HepG2 (cell line): Measurements from ENCODE around the gene ERCC4. TPM values are rescaled to one million over a fixed set of nuclear protein-coding genes. Genes with fewer than 3 reads are reported as not detected.

Experiments
- ARHGAP35 ChIP-seq: sonication (generic); formaldehyde crosslinking; IDR thresholded peaks from 2 replicates; pipeline ENCODE4 v1.9.0; 2022; ENCODE audit warnings: mild to moderate bottlenecking, inconsistent platforms, moderate library complexity, missing genetic modification reagents, borderline replicate concordance
- ASH2L ChIP-seq: fragments of 300-600, 200-600 bp; sonication (generic); IDR thresholded peaks from 2 replicates; pipeline ENCODE4 v1.7.0; 2017; ENCODE audit warnings: low read depth, mild to moderate bottlenecking, moderate library complexity, mixed read lengths, low read length; ENCODE audit not compliant: insufficient read length
- BCL6 ChIP-seq: IDR thresholded peaks from 2 replicates; pipeline ENCODE4 v1.6.1; 2016; ENCODE audit warnings: missing genetic modification reagents, missing compliant biosample characterization
- CCDC6 ChIP-seq: sonication (generic); formaldehyde crosslinking; IDR thresholded peaks from 2 replicates; pipeline ENCODE4 v1.8.1; 2022; ENCODE audit warnings: mild to moderate bottlenecking, missing genetic modification reagents, moderate library complexity
- EED ChIP-seq: sonication (generic); formaldehyde crosslinking; IDR thresholded peaks from 2 replicates; pipeline ENCODE4 v1.5.0; 2020; ENCODE audit warnings: mild to moderate bottlenecking, missing genetic modification reagents
- HHEX ChIP-seq: IDR thresholded peaks from 2 replicates; pipeline ENCODE4 v1.6.1; 2016; ENCODE audit warnings: control low read depth
- HINFP ChIP-seq: sonication (generic); formaldehyde crosslinking; IDR thresholded peaks from 2 replicates; pipeline ENCODE4 v1.4.0; 2020; ENCODE audit warnings: low read depth, mild to moderate bottlenecking, missing genetic modification reagents
- HOXA9 ChIP-seq: sonication (generic); formaldehyde crosslinking; IDR thresholded peaks from 2 replicates; pipeline ENCODE4 v1.8.1; 2022; ENCODE audit warnings: missing genetic modification reagents, mild to moderate bottlenecking, moderate library complexity, borderline replicate concordance
- KAT7 ChIP-seq: IDR thresholded peaks from 2 replicates; pipeline ENCODE4 v1.6.1; 2018; ENCODE audit warnings: borderline replicate concordance, missing compliant biosample characterization
- KDM4B ChIP-seq: sonication (generic); formaldehyde crosslinking; IDR thresholded peaks from 2 replicates; pipeline ENCODE4 v1.4.0; 2020; ENCODE audit warnings: missing genetic modification reagents
- KDM5B ChIP-seq: sonication (generic); formaldehyde crosslinking; IDR thresholded peaks from 2 replicates; pipeline ENCODE4 v1.4.0; 2020; ENCODE audit warnings: missing genetic modification reagents, mild to moderate bottlenecking, borderline replicate concordance
- LCORL ChIP-seq, 2 experiments: fragments of 450-650 bp in 1 of 2; sonication (generic) in 1 of 2; formaldehyde crosslinking in 1 of 2; IDR thresholded peaks; 2 replicates each; pipeline versions ENCODE4 v1.5.0 to v1.6.1; 2017 to 2020; ENCODE audit warnings: antibody characterized with exemption in 1 of 2, missing genetic modification reagents in 1 of 2
- MED13 ChIP-seq: sonication (generic); formaldehyde crosslinking; IDR thresholded peaks from 2 replicates; pipeline ENCODE4 v1.5.0; 2020; ENCODE audit warnings: missing genetic modification reagents
- MNT ChIP-seq: fragments of 450-650 bp; IDR thresholded peaks from 2 replicates; pipeline ENCODE4 v1.6.1; 2016
- NR2C2 ChIP-seq: sonication (generic); formaldehyde crosslinking; IDR thresholded peaks from 2 replicates; pipeline ENCODE4 v1.4.0; 2020; ENCODE audit warnings: missing genetic modification reagents, mild to moderate bottlenecking, moderate library complexity, borderline replicate concordance
- PAWR ChIP-seq: sonication (generic); formaldehyde crosslinking; IDR thresholded peaks from 2 replicates; pipeline ENCODE4 v1.4.0; 2020; ENCODE audit warnings: missing genetic modification reagents, mild to moderate bottlenecking, borderline replicate concordance
- SAFB2 ChIP-seq: sonication (generic); formaldehyde crosslinking; IDR thresholded peaks from 2 replicates; pipeline ENCODE4 v1.5.1; 2020; ENCODE audit warnings: missing genetic modification reagents, low read depth, mild to moderate bottlenecking, borderline replicate concordance
- SAP130 ChIP-seq: IDR thresholded peaks from 2 replicates; pipeline ENCODE4 v1.6.1; 2016; ENCODE audit warnings: low read depth
- TBX2 ChIP-seq: sonication (generic); formaldehyde crosslinking; IDR thresholded peaks from 2 replicates; pipeline ENCODE4 v1.5.0; 2020; ENCODE audit warnings: missing genetic modification reagents, mild to moderate bottlenecking, borderline replicate concordance
- TOPORS ChIP-seq: sonication (generic); formaldehyde crosslinking; IDR thresholded peaks from 2 replicates; pipeline ENCODE4 v1.8.0; 2023; ENCODE audit warnings: mild to moderate bottlenecking, missing genetic modification reagents
- ZC3H13 ChIP-seq: sonication (generic); formaldehyde crosslinking; IDR thresholded peaks from 2 replicates; pipeline ENCODE4 v1.8.1; 2023; ENCODE audit warnings: mild to moderate bottlenecking, missing genetic modification reagents, moderate library complexity
- ZEB1 ChIP-seq: IDR thresholded peaks from 2 replicates; pipeline ENCODE4 v1.6.1; 2012; ENCODE audit warnings: mild to moderate bottlenecking, low read depth, inconsistent platforms; ENCODE audit not compliant: insufficient replicate concordance
- ZMYM4 ChIP-seq: sonication (generic); formaldehyde crosslinking; IDR thresholded peaks from 2 replicates; pipeline ENCODE4 v1.8.1; 2023; ENCODE audit warnings: mild to moderate bottlenecking, missing genetic modification reagents
- ZNF329 ChIP-seq: sonication (generic); formaldehyde crosslinking; IDR thresholded peaks from 2 replicates; pipeline ENCODE4 v1.9.0; 2021; ENCODE audit warnings: low read depth, mild to moderate bottlenecking, missing genetic modification reagents
- ZNF343 ChIP-seq: sonication (generic); formaldehyde crosslinking; IDR thresholded peaks from 2 replicates; pipeline ENCODE4 v1.4.0; 2020; ENCODE audit warnings: mild to moderate bottlenecking, missing genetic modification reagents
- ZNF382 ChIP-seq: sonication (generic); formaldehyde crosslinking; IDR thresholded peaks from 2 replicates; pipeline ENCODE4 v1.5.0; 2020; ENCODE audit warnings: missing genetic modification reagents, mild to moderate bottlenecking, borderline replicate concordance
- ZNF414 ChIP-seq: sonication (generic); formaldehyde crosslinking; IDR thresholded peaks from 2 replicates; pipeline ENCODE4 v1.5.0; 2020; ENCODE audit warnings: missing genetic modification reagents
- ZNF782 ChIP-seq: sonication (generic); formaldehyde crosslinking; IDR thresholded peaks from 2 replicates; pipeline ENCODE4 v1.4.0; 2020; ENCODE audit warnings: missing genetic modification reagents, mild to moderate bottlenecking, borderline replicate concordance
- polyA plus RNA-seq, 8 experiments: library from polyadenylated mRNA; depleted of rRNA in 3 of 8; stranded (reverse) in 7 of 8; unstranded in 1 of 8; fragments of >200 nt; fragmentation: Illumina TruSeq in 4 of 8; extraction: Trizol in 4 of 8; gene quantifications; 2 replicates each; pipeline versions ENCODE4 v1.2.1 to v1.2.3, GENCODE V29; 2011 to 2016; ENCODE audit warnings: low read depth in 4 of 8, missing spikeins in 1 of 8, mixed read lengths in 1 of 8; ENCODE audit not compliant: insufficient read depth in 1 of 8
- total RNA-seq, 5 experiments: library from RNA; depleted of rRNA; stranded (reverse); fragments of >200 nt; fragmentation: Illumina TruSeq; extraction: Trizol; gene quantifications; 2 replicates each; pipeline ENCODE4 v1.2.3, GENCODE V29; 2016; ENCODE audit warnings: low read depth in 1 of 5

The ERCC4 gene
- total and polyA plus RNA-seq, 2 of the 13 experiments (the other 11 are each of a cell fraction or from before 2014, with no cell fraction given), result 5.4 to 15.2 TPM

GRCh38 chr16:13920510-13920818, 510 bp downstream of the ERCC4 start (continued):
- TF ChIP-seq KDM5B (CRISPR knock-in tag), result 0 out of 2 replicates have a peak, but pooled peaks have one; percentile 65
- TF ChIP-seq BCL6 (CRISPR knock-in tag), result no peak
- no peak for TF ChIP-seq TOPORS (CRISPR knock-in tag)
- TF ChIP-seq ASH2L, result no peak
- 0 out of 2 replicates have a peak, but pooled peaks have one; percentile 4 for TF ChIP-seq HINFP (CRISPR knock-in tag)
- TF ChIP-seq MED13 (CRISPR knock-in tag), result 0 out of 2 replicates have a peak, but pooled peaks have one; percentile 9
- TF ChIP-seq TBX2 (CRISPR knock-in tag), result peak; percentile 49; the same call in 1 of the 2 replicates
- no peak for TF ChIP-seq LCORL (IDR thresholded peaks at IDR 0.05)
- TF ChIP-seq LCORL (CRISPR knock-in tag; IDR thresholded peaks at IDR 0.05), result peak; percentile 20; the same call in 1 of the 2 replicates
- peak; percentile 17; the same call in 1 of the 2 replicates for TF ChIP-seq ARHGAP35 (CRISPR knock-in tag)
- TF ChIP-seq EED (CRISPR knock-in tag), result peak; percentile 70
- no peak for TF ChIP-seq NR2C2 (CRISPR knock-in tag)
- 0 out of 2 replicates have a peak, but pooled peaks have one; percentile 24 for TF ChIP-seq ZNF414 (CRISPR knock-in tag)
- no peak for TF ChIP-seq MNT
- TF ChIP-seq ZNF782, result peak; percentile 47; the same call in 1 of the 2 replicates
- peak; percentile 11; the same call in 1 of the 2 replicates for TF ChIP-seq PAWR (CRISPR knock-in tag)
- no peak for TF ChIP-seq SAP130 (CRISPR knock-in tag)
- peak; percentile 83 for TF ChIP-seq CCDC6 (CRISPR knock-in tag)
- peak; percentile 41; the same call in 1 of the 2 replicates for TF ChIP-seq ZMYM4 (CRISPR knock-in tag)
- TF ChIP-seq HHEX (CRISPR knock-in tag), result no peak
- TF ChIP-seq ZC3H13 (CRISPR knock-in tag), result 0 out of 2 replicates have a peak, but pooled peaks have one; percentile 26
- no peak for TF ChIP-seq KDM4B (CRISPR knock-in tag)
- TF ChIP-seq ZEB1, result no peak
- no peak for TF ChIP-seq ZNF343 (CRISPR knock-in tag)
- TF ChIP-seq ZNF329, result no peak
- 0 out of 2 replicates have a peak, but pooled peaks have one; percentile 5 for TF ChIP-seq HOXA9 (CRISPR knock-in tag)
- no peak for TF ChIP-seq ZNF382 (CRISPR knock-in tag)
- no peak for TF ChIP-seq KAT7 (CRISPR knock-in tag)
- 0 out of 2 replicates have a peak, but pooled peaks have one; percentile 22 for TF ChIP-seq SAFB2 (CRISPR knock-in tag)
